Astrocyte of the spinal cord (primary cell): Measurements from ENCODE around the gene GP1BA.

Source experiments
- DNase-seq: peaks from one replicate; pipeline ENCODE4 v3.0.0; 2011; ENCODE audit warnings: low read depth, low spot score
- H3K4me3 ChIP-seq: 2 replicates; pipeline ENCODE4 v1.5.1; 2011; ENCODE audit warnings: low read depth, mild to moderate bottlenecking, low read length, moderate library complexity
- in situ Hi-C: cut with HindIII; loops from 2 replicates; pipeline ENCODE4 v1.10.0; 2017; ENCODE audit warnings: low sequenced_read_pairs
- TF ChIP-seq, protein P1 (sequence below): IDR thresholded peaks from 2 replicates; pipeline ENCODE4 v1.5.1; 2012; ENCODE audit warnings: low read depth, mild to moderate bottlenecking, low read length, inconsistent platforms

Gene GP1BA

DNA sequence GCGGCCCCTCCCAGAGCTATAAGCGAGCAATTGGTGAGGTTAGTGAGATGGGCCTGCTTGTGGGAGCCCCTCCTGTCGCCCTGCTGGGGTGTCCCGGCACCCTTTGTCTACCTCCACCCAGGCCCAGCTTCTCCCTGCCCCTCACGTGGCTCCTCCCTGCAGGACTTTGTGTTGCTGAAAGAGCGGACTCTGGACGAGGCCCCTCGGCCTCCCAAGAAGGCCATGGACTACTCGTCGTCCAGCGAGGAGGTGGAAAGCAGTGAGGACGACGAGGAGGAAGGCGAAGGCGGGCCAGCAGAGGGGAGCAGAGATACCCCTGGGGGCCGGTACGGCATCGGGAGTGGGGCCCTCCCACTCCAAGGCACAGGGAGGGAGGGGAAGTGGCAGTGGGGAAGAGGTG is 38.8 kb upstream of the GP1BA start:
- H3K4me3 ChIP-seq = no peak overlapping the region
- no peak for DNase-seq
- TF ChIP-seq, protein P1, sequence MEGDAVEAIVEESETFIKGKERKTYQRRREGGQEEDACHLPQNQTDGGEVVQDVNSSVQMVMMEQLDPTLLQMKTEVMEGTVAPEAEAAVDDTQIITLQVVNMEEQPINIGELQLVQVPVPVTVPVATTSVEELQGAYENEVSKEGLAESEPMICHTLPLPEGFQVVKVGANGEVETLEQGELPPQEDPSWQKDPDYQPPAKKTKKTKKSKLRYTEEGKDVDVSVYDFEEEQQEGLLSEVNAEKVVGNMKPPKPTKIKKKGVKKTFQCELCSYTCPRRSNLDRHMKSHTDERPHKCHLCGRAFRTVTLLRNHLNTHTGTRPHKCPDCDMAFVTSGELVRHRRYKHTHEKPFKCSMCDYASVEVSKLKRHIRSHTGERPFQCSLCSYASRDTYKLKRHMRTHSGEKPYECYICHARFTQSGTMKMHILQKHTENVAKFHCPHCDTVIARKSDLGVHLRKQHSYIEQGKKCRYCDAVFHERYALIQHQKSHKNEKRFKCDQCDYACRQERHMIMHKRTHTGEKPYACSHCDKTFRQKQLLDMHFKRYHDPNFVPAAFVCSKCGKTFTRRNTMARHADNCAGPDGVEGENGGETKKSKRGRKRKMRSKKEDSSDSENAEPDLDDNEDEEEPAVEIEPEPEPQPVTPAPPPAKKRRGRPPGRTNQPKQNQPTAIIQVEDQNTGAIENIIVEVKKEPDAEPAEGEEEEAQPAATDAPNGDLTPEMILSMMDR = no peak
- in situ Hi-C loops = no loop called here

DNA sequence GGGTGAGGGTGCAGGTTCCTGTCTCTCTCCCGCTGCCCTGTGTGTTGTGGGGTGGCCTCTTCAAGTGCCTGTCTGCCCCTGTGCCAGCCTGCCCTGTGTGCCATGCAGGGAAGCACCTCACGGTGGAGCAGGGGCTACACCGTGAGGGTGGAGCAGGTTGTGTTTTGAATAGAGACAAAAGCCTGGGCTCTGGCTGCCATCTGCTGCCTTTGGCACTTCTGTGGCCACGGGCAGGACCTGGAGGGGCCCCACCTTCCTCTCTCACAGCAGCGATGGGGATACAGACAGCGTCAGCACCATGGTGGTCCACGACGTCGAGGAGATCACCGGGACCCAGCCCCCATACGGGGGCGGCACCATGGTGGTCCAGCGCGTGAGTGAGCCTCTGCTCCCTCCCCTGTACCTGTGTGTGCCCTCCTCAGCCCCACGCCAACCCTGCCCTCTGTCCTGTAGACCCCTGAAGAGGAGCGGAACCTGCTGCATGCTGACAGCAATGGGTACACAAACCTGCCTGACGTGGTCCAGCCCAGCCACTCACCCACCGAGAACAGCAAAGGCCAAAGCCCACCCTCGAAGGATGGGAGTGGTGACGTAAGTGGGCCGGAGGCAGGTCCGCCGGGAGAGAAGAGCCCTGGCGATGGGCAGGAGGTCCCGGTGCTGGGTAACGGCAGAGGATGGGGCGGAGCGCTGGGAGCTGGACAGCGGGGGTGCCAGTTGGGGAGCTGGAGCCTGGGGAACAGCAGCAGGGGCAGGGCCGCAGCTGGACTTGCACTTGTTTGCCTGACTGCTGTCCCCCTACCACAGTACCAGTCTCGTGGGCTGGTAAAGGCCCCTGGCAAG is 38.1 kb upstream of the GP1BA start:
- TF ChIP-seq, protein P1 = no peak
- H3K4me3 ChIP-seq = no peak overlapping the region
- no peak for DNase-seq
- in situ Hi-C loops = no loop called here

DNA sequence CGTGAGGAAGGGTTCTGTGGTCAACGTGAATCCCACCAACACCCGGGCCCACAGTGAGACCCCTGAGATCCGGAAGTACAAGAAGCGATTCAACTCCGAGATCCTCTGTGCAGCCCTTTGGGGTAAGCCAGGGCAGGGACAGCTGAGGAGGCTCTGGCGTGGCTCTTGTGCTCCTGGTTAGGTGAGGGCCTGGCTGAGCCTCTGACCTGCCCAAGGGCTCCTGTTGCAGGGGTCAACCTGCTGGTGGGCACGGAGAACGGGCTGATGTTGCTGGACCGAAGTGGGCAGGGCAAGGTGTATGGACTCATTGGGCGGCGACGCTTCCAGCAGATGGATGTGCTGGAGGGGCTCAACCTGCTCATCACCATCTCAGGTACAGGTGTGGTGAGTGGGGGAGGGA is 37.0 kb upstream of the GP1BA start:
- in situ Hi-C loops = no loop called here
- no peak overlapping the region for H3K4me3 ChIP-seq
- TF ChIP-seq, protein P1 = no peak
- DNase-seq = no peak

DNA sequence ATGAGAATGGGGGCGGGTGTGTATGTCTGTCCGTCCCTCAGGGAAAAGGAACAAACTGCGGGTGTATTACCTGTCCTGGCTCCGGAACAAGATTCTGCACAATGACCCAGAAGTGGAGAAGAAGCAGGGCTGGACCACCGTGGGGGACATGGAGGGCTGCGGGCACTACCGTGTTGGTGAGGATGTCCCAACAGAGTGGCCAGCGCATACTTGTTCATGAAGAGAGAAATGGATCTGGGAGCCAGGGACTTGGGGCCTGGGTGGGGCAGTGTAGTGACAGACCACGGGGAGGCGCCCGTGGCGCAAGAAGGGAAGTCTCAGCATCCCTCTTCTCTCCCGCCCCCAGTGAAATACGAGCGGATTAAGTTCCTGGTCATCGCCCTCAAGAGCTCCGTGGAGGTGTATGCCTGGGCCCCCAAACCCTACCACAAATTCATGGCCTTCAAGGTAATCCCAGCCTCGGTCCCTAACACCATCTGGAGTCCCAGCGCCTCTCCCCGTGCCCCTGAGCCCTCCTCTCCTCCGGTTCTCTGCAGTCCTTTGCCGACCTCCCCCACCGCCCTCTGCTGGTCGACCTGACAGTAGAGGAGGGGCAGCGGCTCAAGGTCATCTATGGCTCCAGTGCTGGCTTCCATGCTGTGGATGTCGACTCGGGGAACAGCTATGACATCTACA is 36.3 kb upstream of the GP1BA start:
- no peak for DNase-seq
- H3K4me3 ChIP-seq = no peak overlapping the region
- in situ Hi-C loops = no loop called here
- TF ChIP-seq, protein P1 = peak; percentile 12

DNA sequence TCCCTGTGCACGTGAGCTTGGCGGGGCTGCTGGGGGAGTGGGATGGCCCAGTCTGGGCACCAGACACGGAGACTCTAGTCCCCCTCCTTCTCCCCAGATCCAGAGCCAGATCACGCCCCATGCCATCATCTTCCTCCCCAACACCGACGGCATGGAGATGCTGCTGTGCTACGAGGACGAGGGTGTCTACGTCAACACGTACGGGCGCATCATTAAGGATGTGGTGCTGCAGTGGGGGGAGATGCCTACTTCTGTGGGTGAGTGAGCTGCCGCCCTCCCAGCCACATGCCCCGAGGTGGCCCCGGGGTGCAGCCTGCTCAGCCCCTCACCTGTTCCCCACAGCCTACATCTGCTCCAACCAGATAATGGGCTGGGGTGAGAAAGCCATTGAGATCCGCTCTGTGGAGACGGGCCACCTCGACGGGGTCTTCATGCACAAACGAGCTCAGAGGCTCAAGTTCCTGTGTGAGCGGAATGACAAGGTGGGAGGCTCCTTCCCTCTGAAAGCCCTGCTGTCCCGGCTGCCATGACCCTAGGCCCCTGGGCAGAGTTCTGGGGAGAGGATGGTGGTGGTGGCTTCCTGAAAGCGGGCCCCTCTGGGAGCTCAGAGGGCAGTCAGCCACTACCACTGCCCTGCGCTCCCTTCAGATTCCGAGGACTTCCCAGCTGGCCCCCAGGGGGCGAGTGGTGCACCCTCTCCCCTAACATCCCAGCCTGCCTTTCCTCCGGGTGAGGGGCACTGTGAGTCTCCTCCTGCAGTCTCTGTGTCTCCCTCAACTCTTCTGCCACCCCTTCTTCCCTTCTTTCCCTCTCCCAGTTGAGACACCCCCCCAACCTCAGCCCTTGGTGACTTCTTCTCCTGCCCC is 35.5 kb upstream of the GP1BA start:
- H3K4me3 ChIP-seq = no peak overlapping the region
- in situ Hi-C loops = no loop called here
- DNase-seq = no peak
- TF ChIP-seq, protein P1 = no peak

DNA sequence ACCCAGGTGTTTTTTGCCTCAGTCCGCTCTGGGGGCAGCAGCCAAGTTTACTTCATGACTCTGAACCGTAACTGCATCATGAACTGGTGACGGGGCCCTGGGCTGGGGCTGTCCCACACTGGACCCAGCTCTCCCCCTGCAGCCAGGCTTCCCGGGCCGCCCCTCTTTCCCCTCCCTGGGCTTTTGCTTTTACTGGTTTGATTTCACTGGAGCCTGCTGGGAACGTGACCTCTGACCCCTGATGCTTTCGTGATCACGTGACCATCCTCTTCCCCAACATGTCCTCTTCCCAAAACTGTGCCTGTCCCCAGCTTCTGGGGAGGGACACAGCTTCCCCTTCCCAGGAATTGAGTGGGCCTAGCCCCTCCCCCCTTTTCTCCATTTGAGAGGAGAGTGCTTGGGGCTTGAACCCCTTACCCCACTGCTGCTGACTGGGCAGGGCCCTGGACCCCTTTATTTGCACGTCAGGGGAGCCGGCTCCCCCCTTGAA is 34.8 kb upstream of the GP1BA start:
- in situ Hi-C loops = no loop called here
- H3K4me3 ChIP-seq = no peak overlapping the region
- no peak for DNase-seq
- TF ChIP-seq, protein P1 = no peak
